Measurements from ENCODE around the gene RAP1GAP2.

DNA sequence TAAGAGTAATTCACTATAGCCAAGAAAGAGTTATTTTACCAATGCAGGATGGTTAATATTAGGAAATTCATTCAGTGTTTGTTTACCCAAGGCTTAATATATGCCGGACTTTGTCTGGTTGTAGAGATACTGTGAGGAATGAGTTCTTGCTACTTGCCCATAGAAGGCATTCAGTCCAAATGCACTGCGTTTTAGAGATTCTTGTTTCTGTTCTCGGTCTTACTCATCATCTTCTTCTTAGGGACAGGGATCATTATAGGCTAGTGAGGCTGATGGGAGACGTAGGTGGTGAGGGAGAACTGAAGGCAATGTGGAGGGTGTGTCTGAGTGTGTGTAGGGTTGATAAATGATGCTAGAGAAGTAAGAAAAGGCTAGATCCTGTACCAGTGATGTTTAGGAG, 176.5 kb downstream of the RAP1GAP2 start:
- TF ChIP-seq EP300 (IDR thresholded peaks at IDR 0.05): no peak
- TF ChIP-seq, protein P1, sequence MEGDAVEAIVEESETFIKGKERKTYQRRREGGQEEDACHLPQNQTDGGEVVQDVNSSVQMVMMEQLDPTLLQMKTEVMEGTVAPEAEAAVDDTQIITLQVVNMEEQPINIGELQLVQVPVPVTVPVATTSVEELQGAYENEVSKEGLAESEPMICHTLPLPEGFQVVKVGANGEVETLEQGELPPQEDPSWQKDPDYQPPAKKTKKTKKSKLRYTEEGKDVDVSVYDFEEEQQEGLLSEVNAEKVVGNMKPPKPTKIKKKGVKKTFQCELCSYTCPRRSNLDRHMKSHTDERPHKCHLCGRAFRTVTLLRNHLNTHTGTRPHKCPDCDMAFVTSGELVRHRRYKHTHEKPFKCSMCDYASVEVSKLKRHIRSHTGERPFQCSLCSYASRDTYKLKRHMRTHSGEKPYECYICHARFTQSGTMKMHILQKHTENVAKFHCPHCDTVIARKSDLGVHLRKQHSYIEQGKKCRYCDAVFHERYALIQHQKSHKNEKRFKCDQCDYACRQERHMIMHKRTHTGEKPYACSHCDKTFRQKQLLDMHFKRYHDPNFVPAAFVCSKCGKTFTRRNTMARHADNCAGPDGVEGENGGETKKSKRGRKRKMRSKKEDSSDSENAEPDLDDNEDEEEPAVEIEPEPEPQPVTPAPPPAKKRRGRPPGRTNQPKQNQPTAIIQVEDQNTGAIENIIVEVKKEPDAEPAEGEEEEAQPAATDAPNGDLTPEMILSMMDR (IDR thresholded peaks at IDR 0.05): no peak
- no peak for TF ChIP-seq POLR2A (IDR thresholded peaks at IDR 0.05; ENCODE audit: low read depth)

All from esophagus muscularis mucosa (tissue), 4 donors.